Panc1 (cell line): Measurements from ENCODE around the gene RETSAT.

Experiments used
- CTCF ChIP-seq: fragments of 450-650 bp; IDR thresholded peaks from 2 replicates; pipeline ENCODE4 v1.5.1; 2017; ENCODE audit warnings: mild to moderate bottlenecking
- POLR2AphosphoS5 ChIP-seq: IDR thresholded peaks from 2 replicates; pipeline ENCODE4 v1.6.1; 2012; ENCODE audit warnings: mild to moderate bottlenecking, low read depth, low read length, moderate library complexity
- REST ChIP-seq, 2 experiments: IDR thresholded peaks; 2 replicates each; pipeline ENCODE4 v1.6.1; 2011 to 2012; ENCODE audit warnings: low read depth in 2 of 2, control low read depth in 1 of 2, low read length in 1 of 2, mild to moderate bottlenecking in 1 of 2, moderate library complexity in 1 of 2; ENCODE audit not compliant: insufficient read depth in 1 of 2
- SIN3A ChIP-seq: IDR thresholded peaks from 2 replicates; pipeline ENCODE4 v1.6.1; 2012; ENCODE audit warnings: low read depth, mild to moderate bottlenecking, low read length, moderate library complexity, borderline replicate concordance; ENCODE audit not compliant: insufficient read depth
- TCF7L2 ChIP-seq: IDR thresholded peaks from 2 replicates; pipeline ENCODE4 v1.6.1; 2011; ENCODE audit warnings: mild to moderate bottlenecking, low read depth, low read length, inconsistent platforms

GRCh38 chr2:85371045-85371444, 16.7 kb upstream of the RETSAT start:
- TF ChIP-seq CTCF (no peak), POLR2AphosphoS5 (no peak), REST (IDR thresholded peaks at IDR 0.05; ENCODE audit: insufficient read depth in 1 of 2, low read depth in 2 of 2, low read length in 1 of 2) (no peak), SIN3A (no peak), TCF7L2 (no peak)
